ENCODE data around the gene ATP11C.

DNA sequence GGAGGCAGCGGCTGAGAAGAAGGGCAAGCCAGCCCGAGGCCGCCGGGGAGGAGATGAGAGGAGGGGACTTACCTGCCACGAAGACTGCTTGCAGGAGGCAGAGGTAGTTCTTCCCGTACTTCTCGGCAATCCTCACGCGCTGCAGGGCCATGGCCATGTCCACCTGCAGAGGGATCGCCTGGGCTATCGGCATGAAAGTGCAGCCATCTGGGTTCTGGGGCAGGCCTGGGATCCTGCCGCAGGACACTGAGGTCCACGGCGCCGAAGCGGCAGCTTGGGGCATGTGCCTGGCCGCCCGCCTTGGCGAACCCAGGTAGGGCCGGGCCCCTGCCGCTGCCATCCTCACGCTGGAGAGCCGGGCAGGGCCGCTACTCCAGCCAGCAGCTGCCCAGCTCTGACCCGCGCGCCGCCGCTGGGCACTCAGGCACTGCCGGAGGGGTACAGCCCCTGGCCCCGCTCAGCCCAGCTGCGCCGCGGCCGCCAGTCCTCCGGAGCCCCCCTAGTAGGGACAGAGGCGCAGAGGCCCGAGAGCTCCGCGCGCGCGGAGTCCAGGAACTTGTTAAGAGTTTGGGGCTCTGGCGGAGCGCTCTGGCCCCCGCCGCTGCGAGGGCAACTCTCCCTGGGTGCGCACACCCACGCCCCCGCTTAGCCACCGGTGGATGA lies 240.9 kb downstream of the ATP11C start:
- TF ChIP-seq, protein P1, sequence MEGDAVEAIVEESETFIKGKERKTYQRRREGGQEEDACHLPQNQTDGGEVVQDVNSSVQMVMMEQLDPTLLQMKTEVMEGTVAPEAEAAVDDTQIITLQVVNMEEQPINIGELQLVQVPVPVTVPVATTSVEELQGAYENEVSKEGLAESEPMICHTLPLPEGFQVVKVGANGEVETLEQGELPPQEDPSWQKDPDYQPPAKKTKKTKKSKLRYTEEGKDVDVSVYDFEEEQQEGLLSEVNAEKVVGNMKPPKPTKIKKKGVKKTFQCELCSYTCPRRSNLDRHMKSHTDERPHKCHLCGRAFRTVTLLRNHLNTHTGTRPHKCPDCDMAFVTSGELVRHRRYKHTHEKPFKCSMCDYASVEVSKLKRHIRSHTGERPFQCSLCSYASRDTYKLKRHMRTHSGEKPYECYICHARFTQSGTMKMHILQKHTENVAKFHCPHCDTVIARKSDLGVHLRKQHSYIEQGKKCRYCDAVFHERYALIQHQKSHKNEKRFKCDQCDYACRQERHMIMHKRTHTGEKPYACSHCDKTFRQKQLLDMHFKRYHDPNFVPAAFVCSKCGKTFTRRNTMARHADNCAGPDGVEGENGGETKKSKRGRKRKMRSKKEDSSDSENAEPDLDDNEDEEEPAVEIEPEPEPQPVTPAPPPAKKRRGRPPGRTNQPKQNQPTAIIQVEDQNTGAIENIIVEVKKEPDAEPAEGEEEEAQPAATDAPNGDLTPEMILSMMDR (IDR thresholded peaks at IDR 0.05) = no peak
- no peak for TF ChIP-seq POLR2AphosphoS5 (IDR thresholded peaks at IDR 0.05)
- no peak for TF ChIP-seq POLR2A (IDR thresholded peaks at IDR 0.05)
- TF ChIP-seq EP300 (IDR thresholded peaks at IDR 0.05; ENCODE audit: low read depth) = no peak

Data from transverse colon (tissue), 4 donors.